ENCODE results near the gene IFFO2.

IFFO2 gene

GRCh38 chr1:18938008-18938706, 18.3 kb downstream of the IFFO2 start:
- peak in 3 of 51 donors; percentile 30 to 51 (median 43) for DNase-seq

GRCh38 chr1:18937539-18937938, 18.9 kb downstream of the IFFO2 start:
- DNase-seq = no peak

GRCh38 chr1:18936814-18937481, 19.5 kb downstream of the IFFO2 start:
- peak in 1 of 51 donors; percentile 7 for DNase-seq

- DNase-seq = no peak
Measured at GRCh38 chr1:18936471-18936813, 20.0 kb downstream of the IFFO2 start.

GRCh38 chr1:18934205-18935000, 22.1 kb downstream of the IFFO2 start:
- no peak for DNase-seq

GRCh38 chr1:18932879-18933278, 23.6 kb downstream of the IFFO2 start:
- DNase-seq = peak in 1 of 51 donors; percentile 20

- DNase-seq = peak in 9 of 51 donors; percentile 31 to 69 (median 41)
Measured at GRCh38 chr1:18932387-18932786, 24.1 kb downstream of the IFFO2 start.

GRCh38 chr1:18931730-18932129, 24.7 kb downstream of the IFFO2 start:
- DNase-seq = peak in 1 of 51 donors; percentile 11

GRCh38 chr1:18929686-18930085, 26.8 kb downstream of the IFFO2 start:
- no peak for DNase-seq

- no peak for DNase-seq
Measured at GRCh38 chr1:18928985-18929384, 27.5 kb downstream of the IFFO2 start.

- DNase-seq = no peak
Measured at GRCh38 chr1:18928406-18928805, 28.1 kb downstream of the IFFO2 start.

- no peak for DNase-seq
Measured at GRCh38 chr1:18927654-18928272, 28.7 kb downstream of the IFFO2 start.

GRCh38 chr1:18927082-18927653, 29.3 kb downstream of the IFFO2 start:
- DNase-seq = no peak

- peak in 4 of 51 donors; percentile 10 to 43 (median 22) for DNase-seq
Measured at GRCh38 chr1:18926315-18927081, 30.0 kb downstream of the IFFO2 start.

GRCh38 chr1:18925279-18925678, 31.2 kb downstream of the IFFO2 start:
- DNase-seq = no peak

- DNase-seq = peak in 4 of 51 donors; percentile 18 to 64 (median 50)
Measured at GRCh38 chr1:18924221-18924691, 32.2 kb downstream of the IFFO2 start.

GRCh38 chr1:18923756-18924211, 32.7 kb downstream of the IFFO2 start:
- DNase-seq = peak in 10 of 51 donors; percentile 23 to 71 (median 40)

GRCh38 chr1:18922848-18923755, 33.4 kb downstream of the IFFO2 start:
- peak in 1 of 51 donors; percentile 45 for DNase-seq

GRCh38 chr1:18922319-18922726, 34.2 kb downstream of the IFFO2 start:
- peak in 43 of 51 donors; percentile 22 to 86 (median 61) for DNase-seq
